Measurements from ENCODE around the gene DOCK2. TPM values are rescaled to one million over a fixed set of nuclear protein-coding genes. Genes with fewer than 3 reads are reported as not detected.
"Not testable (repeated sequence)": the region's sequence is repeated elsewhere in the genome, so short reads cannot be mapped to it uniquely, and the experiment has no call there.

Gene DOCK2
- total RNA-seq, 1 donor from 2014 or later = 214 TPM

DNA sequence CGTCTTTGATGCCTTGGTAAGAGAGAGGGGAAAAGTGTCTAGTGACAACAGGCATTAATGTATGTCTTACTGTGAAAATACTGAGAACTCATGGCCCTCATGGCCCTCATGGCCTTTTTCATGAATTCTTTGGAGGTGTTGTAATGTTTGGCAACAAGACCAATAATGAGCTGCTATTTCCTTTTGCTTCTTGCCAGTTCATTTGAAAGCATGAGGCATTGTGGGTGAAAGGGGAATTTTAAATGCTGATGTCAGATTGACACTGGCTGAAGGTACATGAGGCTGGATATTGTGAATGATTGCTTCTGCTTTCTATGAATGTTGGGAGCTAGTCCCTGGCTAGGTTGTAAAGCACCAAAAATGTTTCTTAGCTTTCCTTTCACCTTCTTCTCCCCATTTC lies 79.2 kb downstream of the DOCK2 start:
- Mint-ChIP-seq H3K9me3 (no peaks in the 10 kb centered on the region), H3K36me3 (ENCODE audit: low read depth) (peaks cover 81% of the 10 kb centered on the region), H3K4me3 (no peak overlapping the region), H3K27ac (peak overlapping the region; percentile 66), H3K27me3 (ENCODE audit: insufficient read depth) (no peaks in the 10 kb centered on the region), H3K4me1 (ENCODE audit: low read depth) (peaks cover 21% of the 10 kb centered on the region)
- intact Hi-C loops (cut with micrococcal nuclease) = no loop called here
- no peak for DNase-seq (ENCODE audit: low spot score)

DNA sequence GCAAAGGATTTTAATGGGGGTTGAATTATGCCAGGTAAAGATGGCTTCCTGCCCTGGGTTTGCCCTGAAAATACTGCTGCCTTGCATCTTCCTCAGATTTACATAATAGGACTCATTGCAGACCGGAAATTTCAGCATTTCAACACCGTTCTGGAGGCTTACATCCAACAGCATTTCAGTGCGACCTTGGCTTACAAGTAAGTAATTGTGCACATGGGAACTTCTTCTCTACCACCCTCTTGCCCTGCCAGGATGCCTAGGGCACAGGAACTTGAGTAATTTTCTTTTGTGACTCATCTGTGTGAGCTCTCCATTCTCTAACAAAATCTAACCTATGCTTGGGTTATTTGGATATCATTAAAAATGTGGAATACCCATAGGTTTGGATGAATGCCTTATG lies 80.2 kb downstream of the DOCK2 start:
- intact Hi-C loops (cut with micrococcal nuclease) = no loop called here
- Mint-ChIP-seq H3K4me1 (ENCODE audit: low read depth) (peaks cover 21% of the 10 kb centered on the region), H3K36me3 (ENCODE audit: low read depth) (peaks cover 79% of the 10 kb centered on the region), H3K27me3 (ENCODE audit: insufficient read depth) (no peaks in the 10 kb centered on the region), H3K9me3 (peaks cover 3% of the 10 kb centered on the region), H3K4me3 (no peak overlapping the region), H3K27ac (no peak overlapping the region)
- DNase-seq (ENCODE audit: low spot score) = no peak

DNA sequence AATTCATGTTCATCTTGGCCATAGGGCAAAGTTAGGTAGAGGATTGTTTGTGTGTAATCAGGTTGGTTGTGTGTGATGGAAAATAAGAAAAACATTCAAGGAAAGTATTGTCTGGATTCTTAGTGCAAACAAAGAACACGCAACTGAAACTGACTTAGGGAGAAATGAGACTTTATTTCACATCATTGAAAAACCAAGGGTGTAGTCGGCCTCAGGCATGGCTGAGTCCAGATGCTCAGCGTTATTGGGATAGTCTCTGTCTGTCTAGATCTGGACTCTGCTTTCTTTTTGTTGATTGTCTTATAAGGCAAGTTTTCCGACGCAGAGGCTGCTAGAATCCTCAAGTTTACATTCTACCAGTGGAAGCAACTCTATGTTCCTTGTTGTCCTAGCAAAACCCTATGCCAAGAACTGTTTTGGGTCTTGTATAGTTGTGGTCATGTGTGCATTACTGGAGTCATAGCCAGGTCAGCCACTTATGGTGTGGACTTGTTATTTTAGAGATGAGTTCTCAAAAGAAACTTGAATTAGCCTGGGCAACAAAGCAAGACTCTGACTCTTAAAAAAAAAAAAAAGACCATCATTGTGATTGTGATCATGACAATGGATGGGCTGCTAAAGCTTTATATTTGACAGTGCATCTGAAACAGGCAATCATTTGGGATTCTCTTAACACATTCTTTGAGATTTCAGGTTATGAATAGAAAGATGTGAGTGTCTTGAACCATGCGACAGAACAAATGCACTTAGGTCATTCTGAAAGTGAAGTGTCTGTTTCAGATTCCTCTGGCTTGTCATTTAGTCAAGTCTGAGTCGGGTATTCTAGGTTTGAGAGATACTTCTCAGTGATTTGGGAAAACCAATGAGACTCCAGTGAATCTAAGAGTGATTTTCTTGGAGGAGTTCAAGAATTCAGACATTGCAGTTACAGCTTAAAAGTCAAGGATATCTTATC lies 82.6 kb downstream of the DOCK2 start:
- H3K4me3 Mint-ChIP-seq = no peak overlapping the region
- H3K27ac Mint-ChIP-seq = peak overlapping the region; percentile 6
- H3K36me3 Mint-ChIP-seq (ENCODE audit: low read depth) = peaks cover 77% of the 10 kb centered on the region
- no peak for DNase-seq (ENCODE audit: low spot score)
- intact Hi-C loops (cut with micrococcal nuclease) = loop anchor here (10.0 kb wide), 1 partner anchor 355 kb away; no protein-coding TSS in a partner anchor
- H3K27me3 Mint-ChIP-seq (ENCODE audit: insufficient read depth) = no peaks in the 10 kb centered on the region
- H3K4me1 Mint-ChIP-seq (ENCODE audit: low read depth) = peaks cover 30% of the 10 kb centered on the region
- H3K9me3 Mint-ChIP-seq = peaks cover 3% of the 10 kb centered on the region

DNA sequence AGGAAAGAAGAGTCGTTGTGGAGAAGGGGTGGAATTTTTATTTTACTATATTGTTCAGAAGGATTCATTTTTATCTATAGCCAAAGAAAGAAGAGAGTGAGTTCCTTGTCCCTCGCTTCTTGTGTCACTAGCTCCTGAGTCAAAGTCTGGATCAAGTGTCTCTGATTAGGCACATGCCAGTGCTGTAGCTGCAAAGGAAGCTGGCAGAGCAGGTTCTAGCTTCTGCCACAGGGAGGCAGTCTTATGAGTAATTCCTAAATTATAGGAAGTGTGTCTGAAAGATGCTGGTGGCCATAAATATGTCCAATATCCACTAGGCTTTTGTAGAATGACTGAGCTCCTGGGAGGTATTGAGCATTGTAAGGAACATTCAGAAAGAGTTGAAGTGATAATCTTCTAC lies 84.7 kb downstream of the DOCK2 start:
- H3K4me1 Mint-ChIP-seq (ENCODE audit: low read depth) = peaks cover 18% of the 10 kb centered on the region
- peaks cover 76% of the 10 kb centered on the region for H3K36me3 Mint-ChIP-seq (ENCODE audit: low read depth)
- H3K27me3 Mint-ChIP-seq (ENCODE audit: insufficient read depth) = no peaks in the 10 kb centered on the region
- H3K4me3 Mint-ChIP-seq = no peak overlapping the region
- peaks cover 3% of the 10 kb centered on the region for H3K9me3 Mint-ChIP-seq
- intact Hi-C loops (cut with micrococcal nuclease) = loop anchor here (10.0 kb wide), 1 partner anchor 353 kb away; no protein-coding TSS in a partner anchor
- DNase-seq (ENCODE audit: low spot score) = no peak
- H3K27ac Mint-ChIP-seq = no peak overlapping the region

GRCh38 chr5:169723103-169723831 lies 86.2 kb downstream of the DOCK2 start:
- Mint-ChIP-seq H3K9me3 (peaks cover 3% of the 10 kb centered on the region), H3K4me1 (ENCODE audit: low read depth) (peaks cover 25% of the 10 kb centered on the region), H3K4me3 (no peak overlapping the region), H3K27me3 (ENCODE audit: insufficient read depth) (no peaks in the 10 kb centered on the region), H3K36me3 (ENCODE audit: low read depth) (peaks cover 74% of the 10 kb centered on the region), H3K27ac (peak overlapping the region; percentile 28)
- no peak for DNase-seq (ENCODE audit: low spot score)
- intact Hi-C loops (cut with micrococcal nuclease) = loop anchor here (10.0 kb wide), 1 partner anchor 352 kb away; no protein-coding TSS in a partner anchor

DNA sequence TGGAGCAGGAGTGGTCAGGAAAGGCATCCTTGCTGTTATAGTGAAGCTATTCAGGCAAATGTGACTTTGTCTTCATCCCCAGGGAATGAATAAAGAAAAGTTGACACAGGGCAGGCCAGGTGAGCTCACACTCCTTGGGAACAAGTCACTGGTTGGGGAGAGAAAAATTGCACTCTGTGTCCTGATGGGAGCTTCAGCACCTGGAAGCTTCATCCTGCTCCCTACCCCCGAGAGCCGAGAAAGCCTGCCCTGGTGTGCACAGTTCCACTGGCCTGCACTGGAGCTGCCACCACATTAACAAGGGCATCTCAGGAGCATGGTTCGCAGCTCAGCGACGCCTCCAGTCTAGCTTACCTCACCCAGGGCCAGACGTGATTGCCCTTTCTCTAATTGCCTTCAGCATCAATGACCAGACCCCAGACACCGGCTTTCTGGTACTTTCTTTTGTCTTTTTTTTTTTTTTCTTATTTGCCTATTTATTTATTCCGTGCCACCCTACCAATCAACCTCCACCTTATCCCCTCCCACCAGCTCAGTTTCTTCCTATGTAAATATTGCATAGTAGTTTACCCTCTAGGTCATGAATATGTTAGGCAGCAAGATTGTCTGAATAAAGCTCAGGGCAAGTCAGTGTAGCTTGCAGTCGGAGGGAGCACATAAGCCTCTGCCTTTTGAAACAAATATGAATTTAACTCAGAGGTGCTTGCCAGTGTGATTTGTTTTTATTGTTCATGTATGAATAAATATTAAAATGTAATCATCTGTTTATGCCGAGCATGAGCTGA lies 87.4 kb downstream of the DOCK2 start:
- H3K9me3 Mint-ChIP-seq = peaks cover 3% of the 10 kb centered on the region
- intact Hi-C loops (cut with micrococcal nuclease) = loop anchor here (10.0 kb wide), 1 partner anchor 350 kb away; no protein-coding TSS in a partner anchor
- H3K27ac Mint-ChIP-seq = no peak overlapping the region
- H3K4me1 Mint-ChIP-seq (ENCODE audit: low read depth) = peaks cover 19% of the 10 kb centered on the region
- no peak for DNase-seq (ENCODE audit: low spot score)
- H3K4me3 Mint-ChIP-seq = no peak overlapping the region
- peaks cover 69% of the 10 kb centered on the region for H3K36me3 Mint-ChIP-seq (ENCODE audit: low read depth)
- no peaks in the 10 kb centered on the region for H3K27me3 Mint-ChIP-seq (ENCODE audit: insufficient read depth)

GRCh38 chr5:169725665-169726064 lies 88.6 kb downstream of the DOCK2 start:
- DNase-seq (ENCODE audit: low spot score); H3K9me3 Mint-ChIP-seq; H3K27ac Mint-ChIP-seq; H3K27me3 Mint-ChIP-seq (ENCODE audit: insufficient read depth); H3K4me3 Mint-ChIP-seq: not testable (repeated sequence)
- Mint-ChIP-seq H3K4me1 (ENCODE audit: low read depth) (peaks cover 16% of the 10 kb centered on the region), H3K36me3 (ENCODE audit: low read depth) (peaks cover 68% of the 10 kb centered on the region)
- intact Hi-C loops (cut with micrococcal nuclease) = loop anchor here (10.0 kb wide), 1 partner anchor 349 kb away; no protein-coding TSS in a partner anchor

DNA sequence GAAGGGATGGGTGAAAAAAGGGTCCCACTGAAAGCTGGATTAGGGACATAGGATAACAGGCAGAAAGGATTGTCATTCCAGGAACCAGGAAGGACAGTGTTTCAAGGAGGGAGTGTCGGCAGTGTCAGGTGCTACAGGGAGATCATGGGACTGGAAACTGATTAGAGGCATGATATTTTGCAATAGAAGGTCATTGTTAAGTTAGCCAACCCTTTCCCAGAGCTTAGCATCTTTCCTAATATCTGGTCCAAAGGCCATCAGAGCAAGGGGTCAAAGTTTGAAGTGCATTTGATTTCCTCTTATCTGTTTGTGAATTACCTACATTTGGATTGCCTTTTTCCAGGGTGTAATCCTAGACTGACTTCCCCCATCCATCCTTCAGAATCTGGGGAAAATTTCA lies 91.3 kb downstream of the DOCK2 start:
- H3K27ac Mint-ChIP-seq = no peak overlapping the region
- intact Hi-C loops (cut with micrococcal nuclease) = loop anchor here (10.0 kb wide), 1 partner anchor 346 kb away; no protein-coding TSS in a partner anchor
- H3K9me3 Mint-ChIP-seq = no peaks in the 10 kb centered on the region
- DNase-seq (ENCODE audit: low spot score) = no peak
- H3K4me3 Mint-ChIP-seq = no peak overlapping the region
- peaks cover 64% of the 10 kb centered on the region for H3K36me3 Mint-ChIP-seq (ENCODE audit: low read depth)
- no peaks in the 10 kb centered on the region for H3K27me3 Mint-ChIP-seq (ENCODE audit: insufficient read depth)
- H3K4me1 Mint-ChIP-seq (ENCODE audit: low read depth) = peaks cover 25% of the 10 kb centered on the region

GRCh38 chr5:169731221-169731620 lies 94.1 kb downstream of the DOCK2 start:
- H3K27ac Mint-ChIP-seq = no peak overlapping the region
- H3K36me3 Mint-ChIP-seq (ENCODE audit: low read depth) = peaks cover 57% of the 10 kb centered on the region
- intact Hi-C loops (cut with micrococcal nuclease) = no loop called here
- no peaks in the 10 kb centered on the region for H3K9me3 Mint-ChIP-seq
- H3K4me3 Mint-ChIP-seq = no peak overlapping the region
- H3K27me3 Mint-ChIP-seq (ENCODE audit: insufficient read depth) = no peaks in the 10 kb centered on the region
- DNase-seq (ENCODE audit: low spot score) = no peak
- peaks cover 19% of the 10 kb centered on the region for H3K4me1 Mint-ChIP-seq (ENCODE audit: low read depth)

DNA sequence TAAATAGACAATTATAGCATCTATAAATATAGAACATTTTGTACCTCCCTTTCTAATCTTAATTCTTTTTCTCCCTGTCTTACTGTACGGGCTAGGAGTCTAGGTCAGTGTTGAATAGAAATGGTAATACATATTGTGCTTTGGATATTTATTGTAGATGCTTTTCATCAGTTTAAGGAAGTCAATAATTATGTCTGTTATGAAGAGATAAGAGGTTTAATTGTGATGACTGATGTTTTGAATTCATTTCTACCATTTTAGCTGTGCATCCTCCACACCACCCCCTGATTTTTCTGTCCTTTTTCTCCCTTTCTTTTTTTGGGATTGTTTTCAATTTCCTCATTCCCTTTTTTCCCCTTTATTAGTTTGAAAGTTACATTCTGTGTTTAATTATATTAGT lies 95.8 kb downstream of the DOCK2 start:
- peaks cover 27% of the 10 kb centered on the region for H3K4me1 Mint-ChIP-seq (ENCODE audit: low read depth)
- no peak overlapping the region for H3K27ac Mint-ChIP-seq
- no peak overlapping the region for H3K4me3 Mint-ChIP-seq
- intact Hi-C loops (cut with micrococcal nuclease) = no loop called here
- peaks cover 58% of the 10 kb centered on the region for H3K36me3 Mint-ChIP-seq (ENCODE audit: low read depth)
- no peak for DNase-seq (ENCODE audit: low spot score)
- H3K9me3 Mint-ChIP-seq = no peaks in the 10 kb centered on the region
- H3K27me3 Mint-ChIP-seq (ENCODE audit: insufficient read depth) = no peaks in the 10 kb centered on the region

- Mint-ChIP-seq H3K4me1 (ENCODE audit: low read depth) (peaks cover 24% of the 10 kb centered on the region), H3K9me3 (no peaks in the 10 kb centered on the region), H3K4me3 (no peak overlapping the region), H3K27me3 (ENCODE audit: insufficient read depth) (no peaks in the 10 kb centered on the region), H3K27ac (no peak overlapping the region), H3K36me3 (ENCODE audit: low read depth) (peaks cover 49% of the 10 kb centered on the region)
- intact Hi-C loops (cut with micrococcal nuclease) = no loop called here
- DNase-seq (ENCODE audit: low spot score) = no peak
These were observed 98.8 kb downstream of the DOCK2 start for GRCh38 chr5:169735913-169736312.

GRCh38 chr5:169736653-169737052 lies 99.6 kb downstream of the DOCK2 start:
- intact Hi-C loops (cut with micrococcal nuclease) = no loop called here
- H3K27ac Mint-ChIP-seq = no peak overlapping the region
- H3K36me3 Mint-ChIP-seq (ENCODE audit: low read depth) = peaks cover 46% of the 10 kb centered on the region
- no peaks in the 10 kb centered on the region for H3K27me3 Mint-ChIP-seq (ENCODE audit: insufficient read depth)
- H3K9me3 Mint-ChIP-seq = no peaks in the 10 kb centered on the region
- peaks cover 24% of the 10 kb centered on the region for H3K4me1 Mint-ChIP-seq (ENCODE audit: low read depth)
- H3K4me3 Mint-ChIP-seq = no peak overlapping the region
- no peak for DNase-seq (ENCODE audit: low spot score)
